ENCODE measurements around the gene MNX1. TPM values are rescaled to one million over a fixed set of nuclear protein-coding genes. Genes with fewer than 3 reads are reported as not detected.

Gene MNX1
- total and polyA plus RNA-seq, 2 donors (not counting 3 experiments of a cell fraction or from before 2014, with no cell fraction given): not detected

- CTCF ChIA-PET: no interaction called here
- H3K9me1 ChIP-seq (replicated peaks; ENCODE audit: control insufficient read depth, extremely low read depth, insufficient read depth, low read length): no peaks in the 10 kb centered on the region
- no peak overlapping the region for H3K27ac ChIP-seq (ENCODE audit: insufficient read depth, low read depth, low read length)
- no TSS peak for BruUV-seq (replicated peaks)
- intact Hi-C loops (cut with micrococcal nuclease) (no loop called here), dilution Hi-C loops (cut with MboI; ENCODE audit: extremely low pct_ligation_motif_present, low sequenced_read_pairs) (no loop called here)
- peaks cover 7 to 41% of the 10 kb centered on the region in 2 experiments for H3K36me3 ChIP-seq (ENCODE audit: control insufficient read depth in 2 of 2, extremely low read depth in 1 of 2, insufficient read depth in 2 of 2, low read length in 2 of 2)
- no peak overlapping the region for H3K9ac ChIP-seq (replicated peaks; ENCODE audit: extremely low read depth, insufficient read depth, low read length)
- DNase-seq (ENCODE audit: low read depth, low spot score) (no peak), FAIRE-seq (no peak)
- no peak overlapping the region for H2AFZ ChIP-seq (ENCODE audit: low read depth, low read length)
- H3K4me3 ChIP-seq (replicated peaks in 1 of 3; ENCODE audit: insufficient read depth in 1 of 3, low read depth in 1 of 3, low read length in 3 of 3): no peak overlapping the region
- H3K79me2 ChIP-seq (ENCODE audit: control insufficient read depth, insufficient read depth, low read length): no peaks in the 10 kb centered on the region
- no peaks in the 10 kb centered on the region for H3K4me1 ChIP-seq (ENCODE audit: control insufficient read depth, extremely low read depth, insufficient read depth, low read length)
- no peaks in the 10 kb centered on the region for H3K9me3 ChIP-seq (replicated peaks; ENCODE audit: control insufficient read depth, insufficient read depth, low read length)
- TF ChIP-seq GATA2 (IDR thresholded peaks at IDR 0.05; ENCODE audit: insufficient read depth, insufficient read length, low read depth, low read length): no peak
- TF ChIP-seq POLR2AphosphoS5 (IDR thresholded peaks at IDR 0.05; ENCODE audit: insufficient read depth, low read depth, low read length): no peak
- TF ChIP-seq EZH2 (IDR thresholded peaks at IDR 0.05; ENCODE audit: borderline replicate concordance, low read depth, low read length, severe bottlenecking): no peak
- TF ChIP-seq JUN (IDR thresholded peaks at IDR 0.05; ENCODE audit: borderline replicate concordance, insufficient read depth, insufficient read length, low read depth): no peak
- no peak for TF ChIP-seq MAX (IDR thresholded peaks at IDR 0.05; ENCODE audit: insufficient read depth, insufficient read length)
- TF ChIP-seq MYC (IDR thresholded peaks at IDR 0.05; ENCODE audit: low read depth, low read length): no peak
- TF ChIP-seq, protein P1, sequence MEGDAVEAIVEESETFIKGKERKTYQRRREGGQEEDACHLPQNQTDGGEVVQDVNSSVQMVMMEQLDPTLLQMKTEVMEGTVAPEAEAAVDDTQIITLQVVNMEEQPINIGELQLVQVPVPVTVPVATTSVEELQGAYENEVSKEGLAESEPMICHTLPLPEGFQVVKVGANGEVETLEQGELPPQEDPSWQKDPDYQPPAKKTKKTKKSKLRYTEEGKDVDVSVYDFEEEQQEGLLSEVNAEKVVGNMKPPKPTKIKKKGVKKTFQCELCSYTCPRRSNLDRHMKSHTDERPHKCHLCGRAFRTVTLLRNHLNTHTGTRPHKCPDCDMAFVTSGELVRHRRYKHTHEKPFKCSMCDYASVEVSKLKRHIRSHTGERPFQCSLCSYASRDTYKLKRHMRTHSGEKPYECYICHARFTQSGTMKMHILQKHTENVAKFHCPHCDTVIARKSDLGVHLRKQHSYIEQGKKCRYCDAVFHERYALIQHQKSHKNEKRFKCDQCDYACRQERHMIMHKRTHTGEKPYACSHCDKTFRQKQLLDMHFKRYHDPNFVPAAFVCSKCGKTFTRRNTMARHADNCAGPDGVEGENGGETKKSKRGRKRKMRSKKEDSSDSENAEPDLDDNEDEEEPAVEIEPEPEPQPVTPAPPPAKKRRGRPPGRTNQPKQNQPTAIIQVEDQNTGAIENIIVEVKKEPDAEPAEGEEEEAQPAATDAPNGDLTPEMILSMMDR (IDR thresholded peaks at IDR 0.05; ENCODE audit: extremely low read depth in 1 of 2, insufficient read depth in 1 of 2, low read depth in 1 of 2, low read length in 2 of 2): no peak
- no peak for TF ChIP-seq POLR2A (IDR thresholded peaks at IDR 0.05; ENCODE audit: low read depth, low read length)
- TF ChIP-seq FOS (IDR thresholded peaks at IDR 0.05; ENCODE audit: borderline replicate concordance, insufficient read depth, low read length): no peak
- no peaks in the 10 kb centered on the region for H4K20me1 ChIP-seq (replicated peaks; ENCODE audit: control insufficient read depth, extremely low read depth, insufficient read depth, low read length)
- no peaks in the 10 kb centered on the region for H3K27me3 ChIP-seq (ENCODE audit: control insufficient read depth in 2 of 2, insufficient read depth in 2 of 2, low read length in 2 of 2)
- H3K4me2 ChIP-seq (ENCODE audit: insufficient read depth, low read length): no peak overlapping the region
- POLR2A ChIA-PET: no interaction called here
Observed at GRCh38 chr7:156966387-156966786, 44.1 kb downstream of the MNX1 start.

Data from endothelial cell of umbilical vein (primary cell).